Endodermal cell (in vitro differentiated cells): ENCODE data around the gene RRAGC. TPM values are rescaled to one million over a fixed set of nuclear protein-coding genes. Genes with fewer than 3 reads are reported as not detected.

Source experiments
- DNase-seq: peaks from one replicate; pipeline ENCODE4 v3.0.0-alpha.2; 2017
- H3K27ac ChIP-seq: 2 replicates; pipeline ENCODE4 v1.5.1; 2013; ENCODE audit warnings: mild to moderate bottlenecking, low read depth, low read length, moderate library complexity
- H3K27me3 ChIP-seq: 2 replicates; pipeline ENCODE4 v1.6.1; 2013; ENCODE audit warnings: mild to moderate bottlenecking, low read length, moderate library complexity; ENCODE audit not compliant: insufficient read depth, control insufficient read depth, poor library complexity, severe bottlenecking
- H3K36me3 ChIP-seq: 2 replicates; pipeline ENCODE4 v1.7.0; 2013; ENCODE audit warnings: mild to moderate bottlenecking, low read length, moderate library complexity; ENCODE audit not compliant: control insufficient read depth, insufficient read depth
- H3K4me1 ChIP-seq: one replicate; pipeline ENCODE4 v1.7.0; 2013; ENCODE audit warnings: low read length; ENCODE audit not compliant: control insufficient read depth, insufficient read depth
- H3K4me3 ChIP-seq: 2 replicates; pipeline ENCODE4 v1.5.1; 2013; ENCODE audit warnings: mild to moderate bottlenecking, low read length, moderate library complexity
- H3K9ac ChIP-seq: 2 replicates; pipeline ENCODE4 v1.6.1; 2013; ENCODE audit warnings: mild to moderate bottlenecking, low read length, moderate library complexity; ENCODE audit not compliant: poor library complexity, severe bottlenecking; ENCODE audit errors: extremely low read depth
- H3K9me3 ChIP-seq: 2 replicates; pipeline ENCODE4 v1.6.1; 2013; ENCODE audit warnings: mild to moderate bottlenecking, low read length, moderate library complexity; ENCODE audit not compliant: control insufficient read depth
- H3K27ac Mint-ChIP-seq: 2 replicates; pipeline ENCODE4 v1.8.0; 2020; ENCODE audit warnings: mixed read lengths
- H3K27me3 Mint-ChIP-seq: 2 replicates; pipeline ENCODE4 v1.8.0; 2021; ENCODE audit warnings: mild to moderate bottlenecking, mixed read lengths; ENCODE audit not compliant: insufficient read depth
- H3K36me3 Mint-ChIP-seq: 2 replicates; pipeline ENCODE4 v1.8.0; 2020; ENCODE audit warnings: low read depth, mixed read lengths
- H3K4me1 Mint-ChIP-seq: 2 replicates; pipeline ENCODE4 v1.8.0; 2020; ENCODE audit warnings: mixed read lengths
- H3K4me3 Mint-ChIP-seq: 2 replicates; pipeline ENCODE4 v1.8.0; 2020; ENCODE audit warnings: mild to moderate bottlenecking, moderate library complexity, mixed read lengths
- H3K9me3 Mint-ChIP-seq: 2 replicates; pipeline ENCODE4 v1.8.0; 2020; ENCODE audit warnings: mild to moderate bottlenecking, mixed read lengths
- WGBS, 2 experiments: methylation state at CpG; one replicate each; pipeline versions ENCODE4 v1.1.5 to v1.1.7; 2013; ENCODE audit warnings: missing lambda C conversion rate in 2 of 2, mixed read lengths in 1 of 2; ENCODE audit not compliant: insufficient coverage in 1 of 2, insufficient read length in 1 of 2; 5-methylcytosine and 5-hydroxymethylcytosine counted together
- total RNA-seq, 2 donors: library from RNA; stranded (reverse); fragmentation: NEBNext Ultra II Directional in 1 of 2; extraction: Animal tissue kit (Norgen Biotek cat#: 25700) in 1 of 2; gene quantifications; 2 replicates in 1 of 2; 3 replicates in 1 of 2; pipeline ENCODE4 v1.2.1, GENCODE V29; 2021
- TF ChIP-seq, protein P1 (sequence below): fragments of 200-600 bp; sonication (generic); conservative IDR thresholded peaks from 2 replicates; pipeline ENCODE4 v1.5.0; 2021; ENCODE audit warnings: antibody characterized with exemption, mild to moderate bottlenecking

Gene RRAGC
- total RNA-seq, 2 donors from 2014 or later: 23.0 to 33.2 TPM

DNA sequence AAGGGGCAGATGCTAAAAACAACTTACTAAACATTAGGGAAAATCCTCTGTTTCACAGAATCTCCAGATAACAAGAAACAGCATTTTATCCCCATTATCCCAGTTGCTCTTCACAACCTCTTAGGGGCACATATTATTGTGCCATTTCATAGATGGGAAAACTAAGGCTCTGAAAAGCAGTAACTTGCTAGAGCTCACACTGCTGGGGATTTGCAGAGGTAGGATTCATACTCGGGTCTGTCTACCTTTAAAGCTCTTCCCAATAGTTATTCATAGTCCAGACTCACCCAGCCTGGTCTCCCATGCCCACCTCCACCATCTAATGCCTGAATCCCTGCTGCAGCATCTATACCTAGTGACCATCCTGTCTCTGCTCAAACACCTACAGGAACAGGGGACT lies 67.7 kb downstream of the RRAGC start:
- H3K27me3 ChIP-seq: peaks cover 44% of the 10 kb centered on the region
- DNase-seq: no peak
- H3K27ac Mint-ChIP-seq: no peak overlapping the region
- H3K4me1 Mint-ChIP-seq: peaks cover 17% of the 10 kb centered on the region
- no peak overlapping the region for H3K9ac ChIP-seq
- H3K27me3 Mint-ChIP-seq: peaks cover 54% of the 10 kb centered on the region
- TF ChIP-seq, protein P1, sequence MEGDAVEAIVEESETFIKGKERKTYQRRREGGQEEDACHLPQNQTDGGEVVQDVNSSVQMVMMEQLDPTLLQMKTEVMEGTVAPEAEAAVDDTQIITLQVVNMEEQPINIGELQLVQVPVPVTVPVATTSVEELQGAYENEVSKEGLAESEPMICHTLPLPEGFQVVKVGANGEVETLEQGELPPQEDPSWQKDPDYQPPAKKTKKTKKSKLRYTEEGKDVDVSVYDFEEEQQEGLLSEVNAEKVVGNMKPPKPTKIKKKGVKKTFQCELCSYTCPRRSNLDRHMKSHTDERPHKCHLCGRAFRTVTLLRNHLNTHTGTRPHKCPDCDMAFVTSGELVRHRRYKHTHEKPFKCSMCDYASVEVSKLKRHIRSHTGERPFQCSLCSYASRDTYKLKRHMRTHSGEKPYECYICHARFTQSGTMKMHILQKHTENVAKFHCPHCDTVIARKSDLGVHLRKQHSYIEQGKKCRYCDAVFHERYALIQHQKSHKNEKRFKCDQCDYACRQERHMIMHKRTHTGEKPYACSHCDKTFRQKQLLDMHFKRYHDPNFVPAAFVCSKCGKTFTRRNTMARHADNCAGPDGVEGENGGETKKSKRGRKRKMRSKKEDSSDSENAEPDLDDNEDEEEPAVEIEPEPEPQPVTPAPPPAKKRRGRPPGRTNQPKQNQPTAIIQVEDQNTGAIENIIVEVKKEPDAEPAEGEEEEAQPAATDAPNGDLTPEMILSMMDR: no peak
- peaks cover 18% of the 10 kb centered on the region for H3K9me3 Mint-ChIP-seq
- no peak overlapping the region for H3K27ac ChIP-seq
- H3K36me3 ChIP-seq: no peaks in the 10 kb centered on the region
- H3K4me1 ChIP-seq: no peaks in the 10 kb centered on the region
- WGBS, 2 experiments: 86 to 88% methylated on average over 1 of the region's 1 CpG
- H3K9me3 ChIP-seq: peaks cover 24% of the 10 kb centered on the region
- no peak overlapping the region for H3K4me3 ChIP-seq
- H3K36me3 Mint-ChIP-seq: no peaks in the 10 kb centered on the region
- no peak overlapping the region for H3K4me3 Mint-ChIP-seq

DNA sequence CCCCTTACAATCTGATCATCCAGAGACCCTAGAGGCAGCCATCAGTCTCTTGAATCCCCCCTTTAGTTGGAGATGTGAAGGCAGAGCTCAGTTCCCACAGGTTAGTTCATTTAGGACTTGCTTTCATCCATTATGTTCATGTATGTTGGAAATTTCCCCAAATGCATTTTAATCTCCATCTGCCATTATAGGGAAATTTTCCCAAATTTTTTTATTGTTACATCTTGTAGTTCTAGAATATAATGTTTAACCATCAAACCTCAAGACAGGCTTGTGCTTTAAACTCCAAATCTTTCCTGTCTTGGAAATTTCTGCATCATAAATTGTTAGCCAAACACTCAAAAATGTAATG lies 68.4 kb downstream of the RRAGC start:
- no peak overlapping the region for H3K4me3 Mint-ChIP-seq
- H3K9me3 Mint-ChIP-seq: peaks cover 18% of the 10 kb centered on the region
- DNase-seq: peak; percentile 2

DNA sequence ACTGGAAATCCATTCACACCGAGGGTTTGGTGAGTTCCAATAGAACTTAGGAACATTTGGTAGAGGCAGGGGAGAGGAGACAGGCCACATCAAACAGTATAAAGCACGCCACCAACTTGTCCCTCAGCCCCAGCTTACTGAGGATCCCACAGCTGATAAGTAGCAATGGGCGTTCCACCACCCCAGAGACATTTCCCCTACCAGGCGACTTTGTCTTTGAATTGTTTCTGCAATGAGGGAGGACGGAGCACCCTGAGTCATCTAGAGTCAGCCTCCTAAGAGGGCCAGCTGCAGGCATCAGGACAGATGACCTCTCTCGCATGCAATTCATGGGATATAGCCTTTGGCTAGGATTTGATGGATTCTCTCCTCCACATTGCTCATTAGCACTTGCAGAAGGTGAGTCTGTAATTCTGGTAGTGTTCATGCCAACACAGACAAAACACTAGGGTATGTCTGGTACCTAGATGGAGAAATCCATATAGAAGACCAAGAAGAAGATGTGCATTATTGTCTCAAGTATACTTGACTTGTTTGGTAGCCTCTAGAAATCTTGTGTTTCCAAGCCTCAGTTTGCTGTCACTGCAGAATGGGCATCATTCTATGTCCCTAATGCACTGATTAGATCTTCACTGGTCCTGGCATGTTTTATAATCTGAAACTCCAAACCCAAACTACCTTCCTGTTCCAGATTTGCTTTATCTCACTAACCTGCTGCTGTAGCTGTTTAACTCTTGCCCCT lies 69.0 kb downstream of the RRAGC start:
- WGBS, 2 experiments: 89 to 100% methylated on average over 1 to 6 of the region's 6 CpGs
- H3K27ac Mint-ChIP-seq: no peak overlapping the region
- DNase-seq: peak; percentile 36
- H3K36me3 Mint-ChIP-seq: no peaks in the 10 kb centered on the region
- peaks cover 53% of the 10 kb centered on the region for H3K27me3 ChIP-seq
- H3K9me3 Mint-ChIP-seq: peaks cover 18% of the 10 kb centered on the region
- no peak overlapping the region for H3K9ac ChIP-seq
- no peak overlapping the region for H3K4me3 Mint-ChIP-seq
- H3K4me3 ChIP-seq: no peak overlapping the region
- peaks cover 24% of the 10 kb centered on the region for H3K9me3 ChIP-seq
- no peaks in the 10 kb centered on the region for H3K36me3 ChIP-seq
- H3K4me1 ChIP-seq: no peaks in the 10 kb centered on the region
- TF ChIP-seq, protein P1: no peak
- H3K27ac ChIP-seq: no peak overlapping the region
- H3K27me3 Mint-ChIP-seq: peaks cover 60% of the 10 kb centered on the region
- peaks cover 17% of the 10 kb centered on the region for H3K4me1 Mint-ChIP-seq

More for the DNA sequence above, 68.4 kb downstream of the RRAGC start:
- TF ChIP-seq, protein P1: no peak
- Mint-ChIP-seq H3K4me1 (peaks cover 17% of the 10 kb centered on the region), H3K27me3 (peaks cover 58% of the 10 kb centered on the region), H3K27ac (no peak overlapping the region), H3K36me3 (no peaks in the 10 kb centered on the region)
- H3K9me3 ChIP-seq: peaks cover 24% of the 10 kb centered on the region
- no peaks in the 10 kb centered on the region for H3K36me3 ChIP-seq
- H3K4me3 ChIP-seq: no peak overlapping the region
- peaks cover 48% of the 10 kb centered on the region for H3K27me3 ChIP-seq
- no peak overlapping the region for H3K9ac ChIP-seq
- H3K27ac ChIP-seq: no peak overlapping the region
- no peaks in the 10 kb centered on the region for H3K4me1 ChIP-seq
